Endodermal cell (in vitro differentiated cells): ENCODE data around the gene STRADB. TPM values are rescaled to one million over a fixed set of nuclear protein-coding genes. Genes with fewer than 3 reads are reported as not detected.
A peak's percentile ranks its signal among the peaks of the same experiment; 100 is the strongest.

ENCODE experiments used
- DNase-seq: peaks from one replicate; pipeline ENCODE4 v3.0.0-alpha.2; 2017
- H3K27ac ChIP-seq: 2 replicates; pipeline ENCODE4 v1.5.1; 2013; ENCODE audit warnings: mild to moderate bottlenecking, low read depth, low read length, moderate library complexity
- H3K27me3 ChIP-seq: 2 replicates; pipeline ENCODE4 v1.6.1; 2013; ENCODE audit warnings: mild to moderate bottlenecking, low read length, moderate library complexity; ENCODE audit not compliant: insufficient read depth, control insufficient read depth, poor library complexity, severe bottlenecking
- H3K36me3 ChIP-seq: 2 replicates; pipeline ENCODE4 v1.7.0; 2013; ENCODE audit warnings: mild to moderate bottlenecking, low read length, moderate library complexity; ENCODE audit not compliant: control insufficient read depth, insufficient read depth
- H3K4me1 ChIP-seq: one replicate; pipeline ENCODE4 v1.7.0; 2013; ENCODE audit warnings: low read length; ENCODE audit not compliant: control insufficient read depth, insufficient read depth
- H3K4me3 ChIP-seq: 2 replicates; pipeline ENCODE4 v1.5.1; 2013; ENCODE audit warnings: mild to moderate bottlenecking, low read length, moderate library complexity
- H3K9ac ChIP-seq: 2 replicates; pipeline ENCODE4 v1.6.1; 2013; ENCODE audit warnings: mild to moderate bottlenecking, low read length, moderate library complexity; ENCODE audit not compliant: poor library complexity, severe bottlenecking; ENCODE audit errors: extremely low read depth
- H3K9me3 ChIP-seq: 2 replicates; pipeline ENCODE4 v1.6.1; 2013; ENCODE audit warnings: mild to moderate bottlenecking, low read length, moderate library complexity; ENCODE audit not compliant: control insufficient read depth
- H3K27ac Mint-ChIP-seq: 2 replicates; pipeline ENCODE4 v1.8.0; 2020; ENCODE audit warnings: mixed read lengths
- H3K27me3 Mint-ChIP-seq: 2 replicates; pipeline ENCODE4 v1.8.0; 2021; ENCODE audit warnings: mild to moderate bottlenecking, mixed read lengths; ENCODE audit not compliant: insufficient read depth
- H3K36me3 Mint-ChIP-seq: 2 replicates; pipeline ENCODE4 v1.8.0; 2020; ENCODE audit warnings: low read depth, mixed read lengths
- H3K4me1 Mint-ChIP-seq: 2 replicates; pipeline ENCODE4 v1.8.0; 2020; ENCODE audit warnings: mixed read lengths
- H3K4me3 Mint-ChIP-seq: 2 replicates; pipeline ENCODE4 v1.8.0; 2020; ENCODE audit warnings: mild to moderate bottlenecking, moderate library complexity, mixed read lengths
- H3K9me3 Mint-ChIP-seq: 2 replicates; pipeline ENCODE4 v1.8.0; 2020; ENCODE audit warnings: mild to moderate bottlenecking, mixed read lengths
- WGBS, 2 experiments: methylation state at CpG; one replicate each; pipeline versions ENCODE4 v1.1.5 to v1.1.7; 2013; ENCODE audit warnings: missing lambda C conversion rate in 2 of 2, mixed read lengths in 1 of 2; ENCODE audit not compliant: insufficient coverage in 1 of 2, insufficient read length in 1 of 2; 5-methylcytosine and 5-hydroxymethylcytosine counted together
- total RNA-seq, 2 donors: library from RNA; stranded (reverse); fragmentation: NEBNext Ultra II Directional in 1 of 2; extraction: Animal tissue kit (Norgen Biotek cat#: 25700) in 1 of 2; gene quantifications; 2 replicates in 1 of 2; 3 replicates in 1 of 2; pipeline ENCODE4 v1.2.1, GENCODE V29; 2021
- TF ChIP-seq, protein P1 (sequence below): fragments of 200-600 bp; sonication (generic); conservative IDR thresholded peaks from 2 replicates; pipeline ENCODE4 v1.5.0; 2021; ENCODE audit warnings: antibody characterized with exemption, mild to moderate bottlenecking

The STRADB gene
- total RNA-seq, 2 donors from 2014 or later, result 39.7 to 50.1 TPM

DNA sequence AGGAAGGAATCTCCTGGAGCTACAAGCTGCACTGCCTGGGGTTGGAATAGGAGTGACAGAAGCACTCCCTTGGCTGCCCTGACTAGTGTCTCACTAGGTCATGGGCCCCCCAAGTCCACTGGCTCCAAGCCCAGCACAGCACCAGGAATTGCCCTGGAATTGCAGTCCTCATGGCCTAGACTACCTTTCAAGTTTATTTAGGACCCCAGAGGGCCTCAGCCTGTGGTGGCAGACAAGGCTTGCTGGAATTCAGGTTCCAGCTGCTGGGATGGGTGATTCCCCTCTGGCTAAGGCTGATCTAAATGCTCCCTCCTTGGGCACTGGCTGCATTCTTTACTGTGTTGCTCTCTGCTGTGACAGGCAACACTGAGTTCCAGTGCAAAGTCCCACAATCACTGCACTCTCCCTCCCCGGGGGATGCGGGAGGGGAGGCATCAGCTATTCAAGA lies 14.0 kb downstream of the STRADB start:
- 71 to 100% methylated on average over 2 of the region's 2 CpGs for WGBS, 2 experiments
- peaks cover 8% of the 10 kb centered on the region for H3K9me3 ChIP-seq
- Mint-ChIP-seq H3K9me3 (peaks cover 4% of the 10 kb centered on the region), H3K36me3 (peaks cover 38% of the 10 kb centered on the region), H3K4me1 (peaks cover 1% of the 10 kb centered on the region), H3K27me3 (no peaks in the 10 kb centered on the region), H3K4me3 (no peak overlapping the region), H3K27ac (no peak overlapping the region)
- peaks cover 17% of the 10 kb centered on the region for H3K36me3 ChIP-seq
- H3K4me1 ChIP-seq, result no peaks in the 10 kb centered on the region
- no peak overlapping the region for H3K9ac ChIP-seq
- H3K27me3 ChIP-seq, result no peaks in the 10 kb centered on the region
- DNase-seq, result no peak
- H3K27ac ChIP-seq, result peak overlapping the region; percentile 35
- H3K4me3 ChIP-seq, result no peak overlapping the region
- TF ChIP-seq, protein P1, sequence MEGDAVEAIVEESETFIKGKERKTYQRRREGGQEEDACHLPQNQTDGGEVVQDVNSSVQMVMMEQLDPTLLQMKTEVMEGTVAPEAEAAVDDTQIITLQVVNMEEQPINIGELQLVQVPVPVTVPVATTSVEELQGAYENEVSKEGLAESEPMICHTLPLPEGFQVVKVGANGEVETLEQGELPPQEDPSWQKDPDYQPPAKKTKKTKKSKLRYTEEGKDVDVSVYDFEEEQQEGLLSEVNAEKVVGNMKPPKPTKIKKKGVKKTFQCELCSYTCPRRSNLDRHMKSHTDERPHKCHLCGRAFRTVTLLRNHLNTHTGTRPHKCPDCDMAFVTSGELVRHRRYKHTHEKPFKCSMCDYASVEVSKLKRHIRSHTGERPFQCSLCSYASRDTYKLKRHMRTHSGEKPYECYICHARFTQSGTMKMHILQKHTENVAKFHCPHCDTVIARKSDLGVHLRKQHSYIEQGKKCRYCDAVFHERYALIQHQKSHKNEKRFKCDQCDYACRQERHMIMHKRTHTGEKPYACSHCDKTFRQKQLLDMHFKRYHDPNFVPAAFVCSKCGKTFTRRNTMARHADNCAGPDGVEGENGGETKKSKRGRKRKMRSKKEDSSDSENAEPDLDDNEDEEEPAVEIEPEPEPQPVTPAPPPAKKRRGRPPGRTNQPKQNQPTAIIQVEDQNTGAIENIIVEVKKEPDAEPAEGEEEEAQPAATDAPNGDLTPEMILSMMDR, result no peak

- Mint-ChIP-seq H3K4me3 (no peak overlapping the region), H3K27me3 (no peaks in the 10 kb centered on the region), H3K27ac (no peak overlapping the region), H3K9me3 (peaks cover 4% of the 10 kb centered on the region), H3K36me3 (peaks cover 38% of the 10 kb centered on the region), H3K4me1 (peaks cover 7% of the 10 kb centered on the region)
- no peak overlapping the region for H3K4me3 ChIP-seq
- no peaks in the 10 kb centered on the region for H3K27me3 ChIP-seq
- H3K27ac ChIP-seq, result peak overlapping the region; percentile 35
- peaks cover 14% of the 10 kb centered on the region for H3K36me3 ChIP-seq
- DNase-seq, result no peak
- H3K9ac ChIP-seq, result no peak overlapping the region
- WGBS, 2 experiments, result 95% methylated on average over 2 to 3 of the region's 3 CpGs
- TF ChIP-seq, protein P1, result no peak
- peaks cover 8% of the 10 kb centered on the region for H3K9me3 ChIP-seq
- no peaks in the 10 kb centered on the region for H3K4me1 ChIP-seq
Observed at GRCh38 chr2:201466050-201466675, 14.6 kb downstream of the STRADB start.

DNA sequence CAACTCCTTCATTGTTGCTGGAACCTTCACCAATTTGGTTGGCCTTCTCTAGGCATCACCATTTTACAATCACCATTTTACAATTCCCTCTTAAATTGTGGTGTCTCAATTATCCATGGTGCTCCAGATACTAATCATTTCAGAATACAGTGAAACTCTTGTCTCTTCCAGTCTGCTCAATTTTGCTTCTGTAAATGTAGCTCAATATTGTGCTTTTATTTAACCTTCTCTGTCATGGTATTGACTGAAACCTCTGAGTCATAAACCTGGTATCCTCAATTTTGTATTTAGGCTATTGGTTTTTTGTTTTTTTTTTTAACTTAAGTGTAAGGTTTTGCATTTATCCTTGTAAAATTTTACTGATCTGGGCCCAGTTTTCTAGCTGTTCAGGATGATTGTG lies 16.1 kb downstream of the STRADB start:
- H3K4me3 Mint-ChIP-seq, result no peak overlapping the region
- TF ChIP-seq, protein P1, result no peak
- H3K4me1 ChIP-seq, result no peaks in the 10 kb centered on the region
- no peaks in the 10 kb centered on the region for H3K27me3 Mint-ChIP-seq
- H3K9me3 ChIP-seq, result no peaks in the 10 kb centered on the region
- H3K9me3 Mint-ChIP-seq, result no peaks in the 10 kb centered on the region
- H3K27ac Mint-ChIP-seq, result no peak overlapping the region
- no peak overlapping the region for H3K9ac ChIP-seq
- H3K36me3 Mint-ChIP-seq, result peaks cover 23% of the 10 kb centered on the region
- no peak overlapping the region for H3K4me3 ChIP-seq
- H3K4me1 Mint-ChIP-seq, result peaks cover 7% of the 10 kb centered on the region
- no peak overlapping the region for H3K27ac ChIP-seq
- no peak for DNase-seq
- H3K36me3 ChIP-seq, result peaks cover 14% of the 10 kb centered on the region
- no peaks in the 10 kb centered on the region for H3K27me3 ChIP-seq
